Upper lobe of right lung (tissue), 1 donor: Measurements from ENCODE around the gene GREB1. TPM values are rescaled to one million over a fixed set of nuclear protein-coding genes. Genes with fewer than 3 reads are reported as not detected.

ENCODE experiments used
- ATAC-seq: fragments of 200-7000 bp; cut with Tn5 transposase; one replicate; pipeline ENCODE4 v1.9.1; 2020; ENCODE audit warnings: mild to moderate bottlenecking, moderate library complexity
- DNase-seq: peaks from one replicate; pipeline ENCODE4 v3.0.0-alpha.2; 2020
- H3K27ac ChIP-seq: fragments of 200-600 bp; one replicate; pipeline ENCODE4 v1.8.0; 2022
- H3K27me3 ChIP-seq: fragments of 200-600 bp; one replicate; pipeline ENCODE4 v1.8.0; 2022; ENCODE audit warnings: mild to moderate bottlenecking
- H3K36me3 ChIP-seq: fragments of 200-600 bp; one replicate; pipeline ENCODE4 v1.8.0; 2022
- H3K4me1 ChIP-seq: fragments of 200-600 bp; one replicate; pipeline ENCODE4 v1.8.0; 2022
- H3K4me3 ChIP-seq: fragments of 200-600 bp; one replicate; pipeline ENCODE4 v1.8.0; 2022; ENCODE audit warnings: mild to moderate bottlenecking
- H3K9me3 ChIP-seq: fragments of 200-600 bp; one replicate; pipeline ENCODE4 v1.8.0; 2022
- intact Hi-C: fragments of 100-400 bp; cut with DNase I; formaldehyde crosslinking; loops from one replicate; pipeline ENCODE4 v1.11.0; 2022
- total RNA-seq: library from RNA; stranded (reverse); fragmentation: NEBNext Ultra II Directional; extraction: Animal tissue kit (Norgen Biotek cat#: 25700); gene quantifications from one replicate; pipeline ENCODE4 v1.2.1, GENCODE V29; 2021
- TF ChIP-seq, protein P1 (sequence below): fragments of 200-600 bp; IDR thresholded peaks from one replicate; pipeline ENCODE4 v1.8.0; 2022; ENCODE audit warnings: antibody characterized with exemption
- donor health status: DM: no; HTN: yes; CAD: no; lungs with severe emphysema.

Gene GREB1
- total RNA-seq, 1 donor from 2014 or later, result 0.90 TPM

DNA sequence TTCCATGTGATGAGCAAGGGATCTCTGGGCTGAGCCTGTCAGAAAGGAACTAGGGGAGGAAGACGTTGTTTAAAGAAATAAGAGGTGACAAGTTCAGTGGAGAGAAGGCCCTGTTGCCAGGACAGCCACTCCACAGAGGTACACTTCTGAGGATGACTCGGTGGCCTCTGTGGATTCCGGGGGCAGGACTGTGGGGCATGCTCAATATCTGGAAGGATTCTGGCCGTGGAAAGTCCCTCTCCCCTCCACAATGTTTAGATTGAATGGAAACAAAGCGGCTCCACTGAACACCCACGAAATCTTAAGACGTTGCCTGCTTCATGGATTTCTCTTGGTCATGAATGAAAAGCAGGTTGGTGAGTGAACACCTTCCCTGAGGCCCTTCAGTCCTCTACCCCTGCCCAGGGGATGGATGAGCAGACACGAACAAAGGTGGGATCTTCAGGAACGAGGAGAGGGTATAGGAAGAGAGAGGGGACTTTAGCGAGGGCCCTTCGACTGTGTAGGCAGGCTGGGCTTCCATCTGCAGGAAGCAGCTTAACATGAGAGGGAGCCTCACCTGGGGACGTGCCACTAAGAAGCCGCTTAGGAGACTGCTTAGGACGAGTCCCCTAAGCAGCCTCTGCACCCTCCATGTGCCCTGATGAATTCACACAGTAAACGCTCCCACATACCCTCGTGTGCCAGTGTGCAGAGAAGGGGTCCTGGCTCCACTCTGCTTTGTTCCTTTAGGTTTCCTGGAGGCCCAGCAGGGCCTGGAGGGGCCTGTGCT is 134.2 kb downstream of the GREB1 start:
- Histone ChIP-seq H3K36me3 (no peaks in the 10 kb centered on the region), H3K27me3 (peaks cover 15% of the 10 kb centered on the region), H3K4me1 (peaks cover 4% of the 10 kb centered on the region), H3K27ac (no peak overlapping the region), H3K4me3 (no peak overlapping the region), H3K9me3 (no peaks in the 10 kb centered on the region)
- no peak for DNase-seq
- TF ChIP-seq, protein P1, sequence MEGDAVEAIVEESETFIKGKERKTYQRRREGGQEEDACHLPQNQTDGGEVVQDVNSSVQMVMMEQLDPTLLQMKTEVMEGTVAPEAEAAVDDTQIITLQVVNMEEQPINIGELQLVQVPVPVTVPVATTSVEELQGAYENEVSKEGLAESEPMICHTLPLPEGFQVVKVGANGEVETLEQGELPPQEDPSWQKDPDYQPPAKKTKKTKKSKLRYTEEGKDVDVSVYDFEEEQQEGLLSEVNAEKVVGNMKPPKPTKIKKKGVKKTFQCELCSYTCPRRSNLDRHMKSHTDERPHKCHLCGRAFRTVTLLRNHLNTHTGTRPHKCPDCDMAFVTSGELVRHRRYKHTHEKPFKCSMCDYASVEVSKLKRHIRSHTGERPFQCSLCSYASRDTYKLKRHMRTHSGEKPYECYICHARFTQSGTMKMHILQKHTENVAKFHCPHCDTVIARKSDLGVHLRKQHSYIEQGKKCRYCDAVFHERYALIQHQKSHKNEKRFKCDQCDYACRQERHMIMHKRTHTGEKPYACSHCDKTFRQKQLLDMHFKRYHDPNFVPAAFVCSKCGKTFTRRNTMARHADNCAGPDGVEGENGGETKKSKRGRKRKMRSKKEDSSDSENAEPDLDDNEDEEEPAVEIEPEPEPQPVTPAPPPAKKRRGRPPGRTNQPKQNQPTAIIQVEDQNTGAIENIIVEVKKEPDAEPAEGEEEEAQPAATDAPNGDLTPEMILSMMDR, result no peak
- intact Hi-C loops, result no loop called here
- ATAC-seq, result no peak

DNA sequence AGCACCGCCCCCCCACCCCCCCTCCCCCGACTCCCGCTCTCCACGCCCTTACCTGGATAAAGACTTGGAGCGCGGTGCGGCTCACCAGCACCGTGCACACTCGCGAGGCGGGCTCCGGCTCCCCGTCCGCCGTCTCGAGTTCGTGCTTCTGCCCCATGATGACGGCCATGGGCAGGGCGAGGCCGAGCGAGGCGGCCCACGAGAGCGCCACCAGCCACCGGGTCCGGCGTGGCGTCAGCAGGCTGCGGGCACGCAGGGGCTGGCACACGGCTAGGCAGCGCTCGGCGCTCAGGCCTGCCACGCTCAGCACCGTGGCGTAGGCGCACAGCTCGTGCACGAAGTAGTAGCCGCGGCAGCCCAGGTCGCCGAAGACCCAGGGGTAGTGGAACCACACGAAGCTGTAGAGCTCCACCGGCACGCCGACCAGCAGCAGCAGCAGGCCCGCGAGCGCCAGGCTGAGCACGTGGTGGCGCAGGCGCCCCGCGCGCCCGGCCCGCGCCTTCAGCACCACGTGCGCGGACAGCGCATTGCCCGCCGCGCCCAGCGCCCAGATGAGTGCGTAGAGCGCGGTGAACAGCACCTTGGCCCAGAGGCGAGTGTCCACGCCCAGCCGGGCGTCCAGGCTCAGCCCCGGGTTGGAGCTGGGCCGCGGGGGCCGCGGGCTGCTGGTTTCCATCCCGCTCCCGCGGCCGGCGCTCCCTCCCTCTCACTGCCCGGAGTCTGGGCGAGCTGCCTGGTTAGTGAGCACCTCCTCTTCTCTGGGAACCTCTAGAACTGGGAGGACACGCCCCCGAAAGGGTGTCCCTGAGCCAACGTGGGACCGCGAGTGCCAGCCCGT is 135.8 kb downstream of the GREB1 start, which contains the start of gene NTSR2:
TSS of gene NTSR2 (minus strand) at position 742 of the 838 bp plus-strand sequence. CDS start at position 676, 66 bp downstream.
- H3K4me1 ChIP-seq, result peaks cover 4% of the 10 kb centered on the region
- H3K27ac ChIP-seq, result no peak within 1 kb of the TSS
- DNase-seq (peak; percentile 79), ATAC-seq (peak; percentile 96)
- TF ChIP-seq, protein P1, result no peak
- no peaks in the 10 kb centered on the region for H3K9me3 ChIP-seq
- H3K4me3 ChIP-seq, result no peak within 1 kb of the TSS
- H3K27me3 ChIP-seq, result peaks cover 20% of the 10 kb centered on the region
- intact Hi-C loops, result no loop called here
- H3K36me3 ChIP-seq, result no peaks in the 10 kb centered on the region

DNA sequence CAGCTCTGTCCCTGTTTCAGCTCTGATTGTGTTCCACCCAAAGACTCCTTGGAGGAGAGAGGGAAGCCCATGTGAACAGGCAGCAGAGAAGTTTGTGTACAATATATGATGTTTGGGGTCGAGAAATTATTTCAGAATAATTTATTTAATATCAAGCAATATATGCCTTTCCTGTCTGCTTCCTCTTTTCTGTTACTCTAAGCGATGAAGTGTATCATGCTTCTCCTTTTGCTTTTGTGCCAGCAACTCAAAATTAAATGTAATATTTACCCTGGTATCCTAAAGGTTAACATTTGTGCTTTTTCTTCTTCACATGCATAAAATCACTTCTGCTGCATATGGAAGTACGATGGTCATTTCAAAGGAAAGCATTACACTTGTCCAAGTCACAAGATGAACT is 138.6 kb downstream of the GREB1 start:
- H3K27me3 ChIP-seq, result peaks cover 28% of the 10 kb centered on the region
- no peak for DNase-seq
- intact Hi-C loops, result no loop called here

DNA sequence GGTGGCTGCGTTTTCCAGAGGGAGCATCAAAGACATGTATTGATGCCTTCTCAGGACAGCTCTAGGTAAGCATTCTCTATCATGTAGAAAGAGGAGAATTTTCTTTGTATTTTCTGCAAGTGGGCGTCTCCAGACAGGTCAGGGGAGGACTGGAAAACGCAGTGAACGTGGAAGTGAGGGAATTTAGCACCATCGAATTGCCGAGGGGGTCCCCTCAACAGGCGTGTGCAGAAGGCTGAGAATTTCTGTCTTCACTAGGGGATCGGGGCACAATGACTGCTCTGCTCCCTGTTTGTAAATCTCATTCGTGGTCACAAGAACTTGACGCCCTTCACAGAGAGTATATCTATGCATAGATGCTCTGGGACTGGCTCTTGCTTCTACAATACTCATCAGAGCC is 141.1 kb downstream of the GREB1 start:
- TF ChIP-seq, protein P1, result no peak
- H3K4me1 ChIP-seq, result peaks cover under 1% of the 10 kb centered on the region
- no peaks in the 10 kb centered on the region for H3K36me3 ChIP-seq
- H3K27ac ChIP-seq, result no peak overlapping the region
- no peak for DNase-seq
- intact Hi-C loops, result no loop called here
- H3K4me3 ChIP-seq, result no peak overlapping the region
- no peaks in the 10 kb centered on the region for H3K9me3 ChIP-seq
- ATAC-seq, result no peak
- peaks cover 43% of the 10 kb centered on the region for H3K27me3 ChIP-seq

More for the DNA sequence above, 138.6 kb downstream of the GREB1 start:
- H3K36me3 ChIP-seq, result no peaks in the 10 kb centered on the region
- H3K4me3 ChIP-seq, result no peak overlapping the region
- no peaks in the 10 kb centered on the region for H3K9me3 ChIP-seq
- TF ChIP-seq, protein P1, result no peak
- peaks cover 4% of the 10 kb centered on the region for H3K4me1 ChIP-seq
- no peak overlapping the region for H3K27ac ChIP-seq
- no peak for ATAC-seq

DNA sequence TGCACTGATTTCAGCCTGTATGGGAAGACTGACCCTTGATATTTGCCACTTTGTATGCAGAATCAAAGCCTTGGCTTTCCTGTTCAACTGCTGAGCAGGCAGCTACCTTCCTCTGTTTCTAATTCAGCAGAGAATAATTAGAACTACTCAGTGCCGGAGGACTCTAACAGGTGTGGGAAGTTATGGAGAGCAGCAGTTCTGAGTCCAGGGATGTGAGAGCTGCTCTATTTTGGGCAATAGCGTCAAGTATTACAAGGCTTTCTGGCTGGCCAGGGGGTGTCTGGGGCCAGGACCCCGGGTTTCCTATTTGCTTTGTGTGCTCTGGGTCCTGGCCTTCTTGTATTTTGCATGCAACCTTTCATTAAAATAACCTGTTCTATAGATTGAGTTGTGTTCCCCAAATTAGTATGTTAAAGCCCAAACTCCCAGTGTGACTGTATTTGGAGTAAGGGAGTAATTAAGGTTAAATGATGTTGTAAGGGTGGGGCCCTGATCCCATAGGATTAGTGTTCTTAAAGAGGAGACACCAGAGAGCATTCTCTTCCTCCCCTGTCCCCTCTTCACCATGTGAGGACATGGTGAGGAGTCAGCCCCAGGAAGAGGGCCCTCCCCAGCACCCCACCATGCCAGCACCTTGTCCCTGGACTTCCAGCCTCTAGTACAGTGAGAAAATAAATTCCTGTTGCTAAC is 141.7 kb downstream of the GREB1 start:
- peaks cover 43% of the 10 kb centered on the region for H3K27me3 ChIP-seq
- no peak for DNase-seq
- no peak for ATAC-seq
- TF ChIP-seq, protein P1, result no peak
- no peaks in the 10 kb centered on the region for H3K4me1 ChIP-seq
- H3K27ac ChIP-seq, result no peak overlapping the region
- H3K36me3 ChIP-seq, result no peaks in the 10 kb centered on the region
- no peaks in the 10 kb centered on the region for H3K9me3 ChIP-seq
- intact Hi-C loops, result no loop called here
- H3K4me3 ChIP-seq, result no peak overlapping the region
